DMS153 (cell line): ENCODE results near the gene MPP3.
"Not testable (repeated sequence)": the region's sequence is repeated elsewhere in the genome, so short reads cannot be mapped to it uniquely, and the experiment has no call there.

Experiments
- DNase-seq: peaks from one replicate; lab custom pipeline; 2025; lab: John Stamatoyannopoulos, UW

MPP3 gene

DNA sequence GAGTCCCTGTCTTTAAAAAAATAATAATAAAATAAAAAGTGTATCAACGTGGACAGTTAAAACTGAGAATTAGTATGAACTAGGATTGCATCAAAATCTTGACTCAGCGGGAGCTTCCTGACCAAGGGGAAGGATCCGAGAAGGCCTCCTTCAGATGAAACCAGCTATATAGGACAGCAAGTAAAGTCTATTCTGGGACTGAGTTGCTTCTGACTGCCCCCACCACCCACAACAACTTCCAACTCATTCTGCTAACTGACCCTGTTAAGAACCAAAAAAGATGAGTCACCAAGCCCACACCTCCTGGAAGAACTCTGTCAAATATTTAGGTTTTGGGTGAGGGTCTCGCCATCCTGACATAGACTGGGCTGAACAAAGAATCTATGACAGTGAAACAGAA, 24.9 kb downstream of the MPP3 start:
- no peak for DNase-seq

DNA sequence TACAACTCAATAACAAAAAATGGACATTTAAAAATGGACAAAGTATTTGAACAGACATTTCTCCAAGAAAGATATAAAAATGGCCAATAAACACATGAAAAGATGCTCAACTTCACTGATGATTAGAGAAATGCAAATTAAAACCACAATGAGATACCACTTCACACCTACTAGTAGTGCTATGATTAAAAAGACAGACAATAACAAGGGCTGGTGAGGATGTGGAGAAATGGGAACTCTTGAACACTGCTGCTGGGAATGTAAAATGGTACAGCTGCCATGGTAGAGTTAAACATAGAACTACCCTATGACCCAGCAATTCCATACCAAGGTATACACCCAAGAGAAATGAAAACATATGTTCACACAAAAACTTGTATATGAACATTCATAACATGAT, 27.8 kb downstream of the MPP3 start:
- DNase-seq = no peak

DNA sequence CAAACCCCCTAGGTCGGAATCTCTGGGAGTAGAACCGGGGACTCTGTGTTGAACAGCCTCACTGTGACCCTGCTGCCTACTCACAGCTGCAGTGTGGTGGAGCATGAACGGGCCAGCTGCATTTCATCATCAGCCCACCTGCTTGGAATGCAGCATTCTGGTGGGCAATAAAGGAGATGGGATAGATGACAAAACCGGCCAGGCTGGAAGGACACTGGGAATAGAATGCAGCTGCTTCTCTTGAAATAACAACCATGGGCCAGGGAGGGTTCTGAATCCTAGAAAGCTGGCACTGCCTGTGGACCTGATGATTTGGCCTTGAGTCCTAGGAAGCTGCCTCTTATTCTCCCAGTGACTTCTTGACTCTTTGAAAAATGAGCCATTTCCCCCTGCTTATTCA, 29.2 kb downstream of the MPP3 start:
- DNase-seq = no peak

DNA sequence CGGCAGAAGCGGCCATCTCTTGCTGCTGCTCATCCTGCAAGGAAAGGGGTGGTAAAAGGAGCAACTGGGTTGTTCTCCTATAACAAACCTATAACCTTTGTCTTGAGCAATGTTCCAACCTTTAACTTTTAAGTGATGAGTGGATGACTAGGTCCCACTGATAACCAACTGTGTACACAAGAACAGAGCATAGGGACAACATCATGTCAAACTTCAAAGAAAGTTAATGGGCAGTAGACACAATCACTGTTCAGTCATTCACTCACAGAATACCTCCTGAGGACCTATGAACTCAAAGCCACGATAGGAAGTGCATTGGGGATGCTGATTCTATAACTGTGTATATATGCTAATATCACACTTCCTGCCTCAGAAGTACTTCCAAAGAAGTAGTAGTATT, 31.1 kb downstream of the MPP3 start:
- DNase-seq = no peak

DNA sequence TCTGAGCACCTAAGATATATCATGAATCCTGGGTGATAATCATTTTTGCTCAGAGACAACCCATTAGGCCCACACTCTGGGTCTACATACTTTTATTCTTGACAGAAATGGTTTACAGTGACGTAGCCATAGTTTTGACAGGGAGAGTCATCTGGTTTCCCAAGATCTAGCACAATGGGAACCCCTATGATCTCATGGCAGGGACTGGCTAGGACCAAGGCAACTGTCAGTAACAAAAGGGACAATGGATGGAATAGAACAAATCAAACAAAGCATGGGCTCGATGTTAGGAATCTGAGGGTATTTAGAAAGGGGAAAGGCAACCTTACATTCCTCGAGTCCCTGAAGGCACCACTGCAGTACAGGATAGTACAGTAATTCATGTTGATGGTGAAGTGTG, 32.2 kb downstream of the MPP3 start:
- no peak for DNase-seq

DNA sequence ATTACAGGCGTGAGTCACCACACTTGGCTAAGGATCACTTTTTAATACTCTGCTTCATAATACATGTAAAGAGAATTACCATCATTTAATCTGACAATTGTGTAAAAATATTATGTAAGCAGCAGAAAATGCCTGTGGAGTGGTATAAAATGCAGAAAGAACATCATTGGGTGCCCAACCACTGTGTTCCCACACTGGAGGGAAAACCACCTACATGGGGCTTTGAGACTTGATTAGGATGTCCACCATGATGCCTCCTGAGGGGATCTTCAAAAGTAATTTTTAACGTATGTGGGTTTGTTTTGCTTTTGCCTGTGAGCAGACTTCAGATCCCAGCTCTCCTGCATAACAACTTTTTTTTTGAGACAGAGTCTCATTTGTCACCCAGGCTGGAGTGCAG, 33.9 kb downstream of the MPP3 start:
- DNase-seq = no peak

DNA sequence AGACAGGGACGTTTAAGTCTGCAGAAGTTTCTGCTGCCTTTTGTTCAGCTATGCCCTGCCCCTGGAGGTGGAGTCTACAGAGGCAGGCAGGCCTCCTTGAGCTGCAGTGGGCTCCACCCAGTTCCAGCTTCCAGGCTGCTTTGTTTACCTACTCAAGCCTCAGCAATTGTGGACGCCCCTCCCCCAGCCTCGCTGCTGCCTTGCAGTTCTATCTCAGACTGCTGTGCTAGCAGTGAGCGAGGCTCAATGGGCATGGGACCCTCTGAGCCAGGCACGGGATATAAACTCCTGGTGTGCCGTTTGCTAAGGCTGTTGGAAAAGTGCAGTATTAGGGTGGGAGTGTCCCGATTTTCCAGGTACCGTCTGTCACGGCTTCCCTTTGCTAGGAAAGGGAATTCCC, 34.9 kb downstream of the MPP3 start:
- not testable (repeated sequence) for DNase-seq

DNA sequence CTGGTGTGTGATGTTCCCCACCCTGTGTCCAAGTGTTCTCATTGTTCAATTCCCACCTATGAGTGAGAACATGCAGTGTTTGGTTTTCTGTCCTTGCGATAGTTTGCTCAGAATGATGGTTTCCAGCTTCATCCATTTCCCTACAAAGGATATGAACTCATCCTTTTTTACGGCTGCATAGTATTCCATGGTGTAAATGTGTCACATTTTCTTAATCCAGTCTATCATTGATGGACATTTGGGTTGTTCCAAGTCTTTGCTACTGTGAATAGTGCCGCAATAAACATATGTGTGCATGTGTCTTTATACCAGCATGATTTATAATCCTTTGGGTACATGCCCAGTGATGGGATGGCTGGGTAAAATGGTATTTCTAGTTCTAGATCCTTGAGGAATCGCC, 40.3 kb downstream of the MPP3 start:
- not testable (repeated sequence) for DNase-seq

DNA sequence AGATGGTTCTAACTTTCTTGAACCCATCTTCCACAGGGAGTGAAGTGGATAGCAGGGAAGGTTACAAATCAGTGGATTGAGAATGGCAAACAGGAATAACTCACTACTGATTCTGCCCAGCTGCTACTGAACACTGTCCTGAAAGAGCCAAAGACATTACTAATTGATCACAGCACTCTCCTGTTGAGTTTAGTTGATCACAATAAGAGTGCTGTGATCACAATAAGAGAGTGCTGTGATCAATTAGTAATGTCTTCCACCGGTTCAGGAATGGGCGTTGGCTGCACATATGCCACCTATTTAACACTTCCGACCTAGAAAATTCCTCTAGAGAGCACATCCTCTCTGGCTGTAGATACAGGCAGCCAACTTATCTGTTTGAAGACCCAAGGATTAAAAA, 41.4 kb downstream of the MPP3 start:
- DNase-seq = peak; percentile 90

DNA sequence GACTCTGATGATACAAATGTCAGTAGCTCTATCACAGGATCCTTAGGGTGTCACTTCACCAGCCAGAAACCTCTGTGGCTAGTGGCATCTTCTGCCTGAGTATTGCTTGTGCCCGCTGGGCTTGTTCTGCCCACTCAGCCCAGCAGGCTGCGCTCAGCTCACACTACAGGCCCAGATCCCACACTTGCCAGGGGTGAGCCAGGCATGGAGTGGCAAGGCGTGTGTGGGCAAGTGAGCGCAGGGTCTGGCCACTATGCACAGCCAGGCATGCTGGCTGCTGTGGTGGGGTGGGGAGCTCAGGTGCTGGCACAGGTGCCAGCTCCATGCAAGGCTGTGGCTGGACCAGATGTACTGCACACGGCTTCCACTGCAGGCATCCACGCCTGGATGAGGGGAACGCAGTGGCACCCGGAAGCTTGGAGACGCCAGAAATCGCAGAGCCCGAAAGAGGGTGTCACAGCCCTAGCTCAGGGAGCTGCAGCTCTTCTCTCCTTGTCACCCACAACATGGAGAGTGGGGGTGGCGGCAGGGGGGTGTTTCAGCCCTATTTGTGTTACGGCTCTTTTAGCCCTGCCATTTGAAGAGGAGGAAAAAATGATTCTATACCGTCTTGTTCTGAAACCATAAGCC, 42.5 kb downstream of the MPP3 start:
- DNase-seq = peak; percentile 60

DNA sequence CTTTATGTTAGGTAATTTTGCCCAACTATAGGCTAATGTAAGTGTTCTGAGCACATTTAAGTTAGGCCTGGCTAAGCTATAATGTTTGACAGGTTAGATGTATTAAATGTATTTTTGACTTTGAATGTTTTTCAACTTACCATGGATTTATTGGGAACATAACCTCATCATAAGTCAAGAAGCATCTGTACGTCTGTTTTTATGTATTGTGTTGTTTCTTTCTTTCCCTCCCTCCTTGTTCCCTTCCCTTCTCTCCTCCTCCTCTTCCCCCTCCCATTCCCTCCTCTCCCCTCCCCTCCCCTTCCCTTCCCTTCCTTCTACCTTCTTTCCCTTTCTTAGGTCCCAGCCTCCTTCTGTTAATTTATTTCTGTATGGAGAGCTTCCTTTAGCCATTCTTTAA, 43.5 kb downstream of the MPP3 start:
- DNase-seq = no peak

DNA sequence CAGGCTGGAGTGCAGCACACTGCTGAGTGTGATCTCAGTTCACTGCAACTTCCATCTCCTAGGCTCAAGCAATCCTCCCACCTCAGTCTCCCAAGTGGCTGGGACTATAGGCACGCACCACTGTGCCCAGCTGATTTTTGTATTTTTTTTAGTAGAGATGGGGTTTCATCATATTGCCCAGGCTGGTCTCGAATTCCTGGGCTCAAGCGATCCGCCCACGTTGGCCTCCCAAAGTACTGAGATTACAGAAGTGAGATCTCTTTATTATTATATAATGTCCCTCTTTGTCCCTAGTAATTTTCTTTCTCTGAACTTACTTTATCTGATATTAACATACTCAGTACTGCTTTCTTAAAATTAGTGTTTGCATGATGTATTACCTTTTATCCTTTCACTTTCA, 44.4 kb downstream of the MPP3 start:
- no peak for DNase-seq

DNA sequence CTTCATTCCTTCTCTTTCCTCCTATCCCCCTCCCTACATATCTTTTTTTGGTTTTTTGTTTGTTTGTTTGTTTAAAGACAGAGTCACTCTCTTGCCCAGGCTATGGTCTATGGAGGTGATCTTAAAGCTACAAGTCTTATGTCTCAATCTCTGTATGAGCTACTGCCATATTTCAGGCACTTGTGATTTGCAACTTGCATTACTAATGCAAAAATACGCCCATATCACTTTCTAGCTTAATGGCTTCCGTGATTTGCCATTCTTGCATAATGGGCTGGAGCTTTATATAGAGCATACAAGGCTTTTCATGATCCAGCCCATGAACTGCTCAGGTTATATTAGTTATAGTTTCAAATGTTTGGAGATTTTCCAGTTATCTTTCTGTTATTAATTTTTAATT, 45.2 kb downstream of the MPP3 start:
- no peak for DNase-seq

DNA sequence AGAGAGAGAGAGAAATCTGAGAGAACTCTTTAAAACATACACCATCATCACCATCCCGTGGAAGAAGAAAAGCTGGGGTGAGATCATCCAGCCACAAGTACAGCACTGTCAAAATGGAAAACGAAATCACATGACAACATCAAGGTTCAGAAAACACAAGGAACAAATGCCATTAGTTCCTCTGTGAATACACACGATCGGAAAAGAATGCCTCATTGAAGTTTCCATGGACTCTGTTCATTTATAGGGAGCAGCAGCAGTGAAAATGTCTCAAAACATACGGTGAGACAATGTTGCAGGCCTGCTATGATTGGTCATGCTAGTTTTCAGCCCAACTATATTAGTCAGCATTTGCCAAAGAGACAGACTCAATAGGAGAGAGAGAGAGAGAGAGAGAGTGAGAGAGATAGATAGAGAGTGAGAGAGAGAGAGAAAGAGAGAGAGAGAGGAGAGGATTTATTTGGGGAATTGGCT, 48.3 kb downstream of the MPP3 start:
- no peak for DNase-seq

DNA sequence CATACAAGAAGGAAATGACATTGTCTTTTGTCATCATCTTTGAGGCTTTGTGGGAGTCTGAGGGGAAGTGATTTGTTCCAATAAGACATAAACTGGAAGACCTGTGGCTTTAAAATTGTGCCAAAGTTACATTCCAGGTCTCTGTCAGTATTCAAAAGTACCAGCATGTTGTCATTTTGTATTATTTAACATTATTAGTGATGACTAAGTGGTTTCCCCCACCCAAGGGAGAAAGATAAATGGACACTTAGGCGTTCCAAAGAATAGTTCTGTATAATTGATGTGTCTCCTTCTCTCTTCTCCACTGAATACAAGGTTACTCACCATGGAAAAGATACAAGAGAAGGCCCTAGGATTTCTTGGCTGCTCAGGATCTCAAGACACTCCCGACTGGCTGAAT, 48.9 kb downstream of the MPP3 start:
- no peak for DNase-seq

DNA sequence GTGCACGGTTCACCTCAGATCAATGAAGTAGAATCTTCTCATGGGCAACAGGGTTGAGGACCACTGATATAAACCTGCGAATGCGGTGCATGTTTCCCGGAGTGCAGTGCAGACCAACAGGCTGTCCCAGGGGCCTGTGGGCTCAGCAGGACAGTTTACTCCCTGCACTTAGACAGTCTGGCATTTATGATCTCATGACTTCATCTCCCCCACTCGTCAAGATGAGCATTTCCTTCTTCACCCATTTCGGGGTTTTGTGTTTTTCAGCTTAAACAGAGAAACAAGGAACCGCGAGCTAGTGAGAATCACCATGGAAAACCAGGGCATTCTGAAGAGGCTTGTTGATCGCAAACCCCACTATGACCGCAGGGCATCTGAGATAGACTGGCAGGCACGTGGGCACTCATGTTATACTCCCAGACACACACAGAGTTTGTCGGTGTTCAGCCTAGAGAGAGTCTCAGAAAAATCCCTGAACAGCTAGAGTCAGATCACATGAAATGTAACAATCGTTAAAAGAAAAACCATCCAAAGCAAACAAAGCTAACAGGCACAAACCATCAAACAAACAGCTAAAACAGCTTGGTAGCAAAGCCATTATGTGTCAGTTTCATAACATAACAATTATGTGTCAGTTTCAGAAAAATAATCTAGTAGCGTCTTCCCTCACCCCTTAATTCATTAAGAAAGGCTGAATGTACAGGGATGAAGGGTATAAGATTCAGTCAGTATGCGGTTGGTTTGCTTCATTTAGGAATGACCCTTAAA, 49.8 kb downstream of the MPP3 start:
- DNase-seq = no peak

DNA sequence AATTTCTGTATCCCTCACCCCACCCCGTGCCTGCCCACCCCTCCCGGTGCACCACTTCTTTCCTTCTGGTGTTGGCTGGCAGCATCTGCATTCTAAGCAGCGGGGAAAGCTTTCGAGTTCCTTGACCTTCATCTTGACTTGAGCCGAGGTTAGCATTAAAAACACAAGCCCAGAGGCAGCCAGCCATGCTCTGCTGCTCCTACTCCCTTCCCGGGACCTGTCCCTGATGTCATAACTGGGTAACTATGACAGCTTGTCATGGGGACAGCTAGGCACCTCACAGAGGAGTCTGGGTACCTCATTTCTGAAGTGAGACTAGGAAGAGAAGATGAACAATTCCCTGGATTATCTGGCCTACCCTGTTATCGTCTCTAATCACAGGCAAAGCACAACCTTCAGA, 52.8 kb downstream of the MPP3 start, which contains the start of gene CFAP97D1:
CFAP97D1 (plus strand) TSS at position 301 of the 400 bp plus-strand sequence; CDS start at position 329, 28 bp downstream.
- no peak for DNase-seq

DNA sequence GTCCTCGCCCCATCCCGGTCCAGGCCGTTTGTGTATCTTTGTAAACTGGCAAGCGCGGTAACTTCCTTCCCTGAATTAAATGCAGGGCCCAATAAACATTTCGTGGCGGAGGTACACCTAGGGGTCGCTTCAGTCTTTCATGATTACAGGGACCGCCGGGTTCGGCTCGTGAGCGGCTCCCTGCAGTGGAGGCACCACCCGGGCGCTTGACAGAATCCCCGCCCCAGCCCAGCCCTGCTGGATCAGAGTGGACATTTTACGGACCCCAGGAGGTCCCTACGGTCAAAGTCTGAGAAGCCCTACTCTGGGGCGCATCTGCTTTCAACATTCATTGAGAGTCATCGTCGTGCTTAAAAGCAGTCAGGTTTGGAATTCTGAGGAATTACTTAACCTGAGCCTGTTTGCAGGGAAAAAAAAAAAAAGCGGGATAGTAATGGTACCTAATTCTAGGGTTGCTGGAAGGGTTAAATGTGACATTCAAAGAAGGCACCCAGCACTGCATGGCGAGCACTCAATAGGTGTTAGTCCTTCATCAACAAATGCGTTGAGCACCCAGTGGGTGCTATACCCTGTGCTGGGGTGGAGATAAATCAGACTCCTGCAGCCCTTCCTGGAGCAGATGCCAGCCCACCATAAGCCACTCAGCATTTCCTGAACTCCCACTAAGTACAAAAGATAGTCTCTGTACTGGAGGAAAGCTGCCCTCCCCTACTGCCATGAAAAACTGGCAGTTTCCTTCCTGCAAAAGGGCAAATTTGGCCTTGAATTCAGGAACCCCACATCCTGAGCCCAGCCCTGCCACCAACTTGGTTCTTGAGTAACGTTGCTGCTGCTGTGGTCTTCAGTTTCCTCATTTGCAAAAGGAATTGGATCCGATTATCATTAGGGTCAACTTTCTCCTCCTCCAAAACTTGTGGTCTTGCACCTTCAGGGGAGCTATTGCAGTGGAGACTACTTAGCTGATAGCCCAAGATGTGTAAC, 53.5 kb downstream of the MPP3 start:
- no peak for DNase-seq

DNA sequence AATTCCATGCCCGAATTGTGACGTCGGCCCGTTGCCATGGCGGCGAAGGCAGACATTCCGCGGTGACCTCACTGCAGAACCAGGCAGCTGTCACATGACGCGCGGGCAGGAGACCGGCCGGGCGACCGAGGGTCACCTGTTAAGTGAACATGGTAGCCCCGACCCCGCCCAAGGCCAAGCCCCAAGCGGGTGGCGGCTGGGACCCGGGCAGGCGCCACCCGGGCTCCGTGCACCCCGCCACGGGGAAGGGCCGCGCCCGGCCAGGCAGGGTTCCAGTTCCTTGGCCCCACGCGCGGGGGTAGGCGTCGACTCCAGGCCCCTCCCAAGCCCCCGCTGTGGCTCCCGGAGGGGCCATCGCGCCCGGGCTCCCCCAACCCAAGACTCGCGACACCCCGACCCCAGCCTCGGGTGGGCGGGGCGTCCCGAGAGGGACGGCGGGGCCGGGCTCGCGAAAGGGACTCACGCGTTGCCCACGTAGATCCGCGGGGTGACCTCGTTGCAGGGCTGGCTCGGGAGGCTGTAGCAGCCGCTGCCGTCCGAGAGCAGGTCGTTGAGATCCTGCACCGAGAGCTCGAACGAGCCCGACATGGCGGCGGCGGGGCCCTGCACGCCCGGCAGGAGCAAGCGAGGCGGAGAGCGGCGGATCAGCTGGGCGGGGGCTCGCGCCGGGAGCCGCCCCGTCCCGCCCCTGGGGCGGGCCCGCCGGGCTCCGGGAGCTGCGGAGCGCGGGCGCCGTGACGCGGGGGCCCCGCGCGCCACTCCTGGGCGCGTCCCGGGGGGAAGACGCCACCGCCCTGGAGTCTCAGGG, 54.4 kb downstream of the MPP3 start, which contains the start of gene DUSP3:
DUSP3 (minus strand) TSS at position 641 of the 808 bp plus-strand sequence; CDS start at position 588, 53 bp downstream.
- DNase-seq = peak; percentile 65

DNA sequence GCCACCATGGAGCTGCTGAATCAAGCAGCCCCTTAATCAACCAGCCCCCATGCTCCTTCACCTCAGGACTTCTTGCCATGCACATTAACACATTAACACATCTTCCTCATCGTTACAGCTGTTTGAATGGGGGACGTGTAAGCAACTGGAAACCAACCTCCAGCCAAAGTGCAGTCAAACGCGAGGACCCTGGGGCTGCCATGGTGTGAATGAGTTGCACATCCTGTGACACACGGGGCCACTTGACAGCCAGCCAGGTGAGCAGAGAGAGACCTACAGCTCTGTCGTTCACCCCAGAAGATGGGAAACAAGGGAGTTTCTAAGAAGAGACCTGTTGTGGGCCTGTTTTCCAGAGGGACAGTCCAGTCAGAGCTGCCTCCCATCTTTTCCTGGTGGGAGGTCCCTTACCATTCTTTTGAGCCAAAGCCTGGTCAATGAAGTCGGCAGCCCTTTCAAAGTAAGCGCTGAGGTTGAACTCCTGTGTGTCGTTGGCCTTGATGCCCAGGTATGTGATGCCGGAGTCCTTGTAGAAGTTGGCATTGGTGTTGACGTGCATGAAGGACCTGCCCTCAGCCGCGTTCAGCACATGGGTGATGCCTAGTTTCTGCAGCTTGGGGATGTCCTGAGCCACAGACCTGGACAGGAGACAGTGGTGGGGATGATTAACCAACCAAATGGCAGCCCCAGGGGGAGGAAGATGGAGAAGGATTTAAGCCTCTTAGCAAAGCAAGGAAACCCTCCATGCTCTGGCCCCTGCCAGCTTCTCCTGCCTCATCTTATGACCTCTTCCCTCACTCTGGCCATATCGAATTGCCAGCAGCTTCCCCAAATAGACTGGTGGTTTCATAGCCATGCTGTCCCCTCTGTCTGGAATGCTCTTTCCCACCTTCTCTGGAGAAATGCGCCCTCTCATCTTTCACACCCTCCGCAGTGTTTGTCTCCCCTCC, 58.4 kb downstream of the MPP3 start:
- no peak for DNase-seq
